T1000 (cell line): ENCODE results near the gene EDNRA.

Source experiments
- DNase-seq: peaks from one replicate; lab custom pipeline; 2025; ENCODE audit warnings: mixed read lengths; lab: John Stamatoyannopoulos, UW

Gene EDNRA

GRCh38 chr4:147542229-147542990 is 61.5 kb downstream of the EDNRA start:
- DNase-seq, result no peak

GRCh38 chr4:147543034-147543433 is 62.1 kb downstream of the EDNRA start:
- DNase-seq, result no peak

- DNase-seq, result peak; percentile 14
Observed at GRCh38 chr4:147546349-147546748, 65.5 kb downstream of the EDNRA start.

- no peak for DNase-seq
Observed at GRCh38 chr4:147547314-147548056, 66.6 kb downstream of the EDNRA start.

- DNase-seq, result no peak
Observed at GRCh38 chr4:147548256-147548655, 67.4 kb downstream of the EDNRA start.

GRCh38 chr4:147550626-147551246 is 69.8 kb downstream of the EDNRA start:
- peak; percentile 12 for DNase-seq

GRCh38 chr4:147560625-147561024 is 79.7 kb downstream of the EDNRA start:
- no peak for DNase-seq

- no peak for DNase-seq
Observed at GRCh38 chr4:147566762-147567161, 85.9 kb downstream of the EDNRA start.

- DNase-seq, result no peak
Observed at GRCh38 chr4:147567276-147567675, 86.4 kb downstream of the EDNRA start.

GRCh38 chr4:147570616-147571015 is 89.7 kb downstream of the EDNRA start:
- DNase-seq, result no peak

GRCh38 chr4:147571036-147571770 is 90.3 kb downstream of the EDNRA start:
- no peak for DNase-seq

GRCh38 chr4:147576084-147576483 is 95.2 kb downstream of the EDNRA start:
- DNase-seq, result no peak

GRCh38 chr4:147578051-147578476 is 97.2 kb downstream of the EDNRA start:
- peak; percentile 86 for DNase-seq

GRCh38 chr4:147578593-147578992 is 97.7 kb downstream of the EDNRA start:
- no peak for DNase-seq

- DNase-seq, result no peak
Observed at GRCh38 chr4:147580396-147580795, 99.5 kb downstream of the EDNRA start.

GRCh38 chr4:147581606-147582350 is 100.9 kb downstream of the EDNRA start:
- DNase-seq, result no peak

GRCh38 chr4:147582386-147583060 is 101.6 kb downstream of the EDNRA start:
- DNase-seq, result no peak

- DNase-seq, result no peak
Observed at GRCh38 chr4:147583876-147584275, 103.0 kb downstream of the EDNRA start.

- DNase-seq, result no peak
Observed at GRCh38 chr4:147586032-147586431, 105.1 kb downstream of the EDNRA start.

GRCh38 chr4:147586637-147587036 is 105.7 kb downstream of the EDNRA start:
- DNase-seq, result no peak

- DNase-seq, result no peak
Observed at GRCh38 chr4:147587041-147587440, 106.1 kb downstream of the EDNRA start.
